Measurements from ENCODE around the gene SLC2A8.
A peak's percentile ranks its signal among the peaks of the same experiment; 100 is the strongest.

SLC2A8 gene

GRCh38 chr9:127407492-127407843 is 10.5 kb downstream of the SLC2A8 start:
- H3K18ac ChIP-seq (ENCODE audit: low read length), result no peak overlapping the region
- H3K27me3 ChIP-seq (ENCODE audit: insufficient read depth, low read length, poor library complexity), result no peaks in the 10 kb centered on the region
- H3K36me3 ChIP-seq (ENCODE audit: control insufficient read depth, insufficient read depth, low read length), result peaks cover 1% of the 10 kb centered on the region
- no peaks in the 10 kb centered on the region for H3K4me1 ChIP-seq (ENCODE audit: control insufficient read depth, low read depth, low read length)
- H2BK15ac ChIP-seq (replicated peaks; ENCODE audit: low read depth), result no peak overlapping the region
- no peaks in the 10 kb centered on the region for H3K79me2 ChIP-seq (ENCODE audit: control insufficient read depth, insufficient read depth, low read length)
- H3K4me3 ChIP-seq (ENCODE audit: low read length), result no peak overlapping the region
- H3K79me1 ChIP-seq (ENCODE audit: low read length), result no peaks in the 10 kb centered on the region
- no peak overlapping the region for H3K4me2 ChIP-seq (ENCODE audit: low read length)
- no peak overlapping the region for H4K8ac ChIP-seq (ENCODE audit: low read depth, low read length)
- no peak overlapping the region for H3K9ac ChIP-seq (ENCODE audit: low read length)
- H3K23ac ChIP-seq (ENCODE audit: low read length), result no peak overlapping the region
- no peak overlapping the region for H2BK5ac ChIP-seq (ENCODE audit: low read length)
- no peak overlapping the region for H2AK5ac ChIP-seq (ENCODE audit: low read length)
- H4K5ac ChIP-seq (ENCODE audit: low read length), result no peak overlapping the region
- H3K27ac ChIP-seq (ENCODE audit: low read depth, low read length), result no peak overlapping the region
- DNase-seq, result no peak
- WGBS (ENCODE audit: extremely low coverage, insufficient coverage, low lambda C conversion rate), result no CpG with 5 or more reads among the region's 6 CpGs
- H2BK120ac ChIP-seq (ENCODE audit: low read depth, low read length), result no peak overlapping the region
- H3K56ac ChIP-seq (ENCODE audit: low read length), result no peak overlapping the region
- H3K4ac ChIP-seq (ENCODE audit: low read depth, low read length), result no peak overlapping the region

GRCh38 chr9:127411122-127411521 is 14.2 kb downstream of the SLC2A8 start:
- DNase-seq, result no peak
- H3K36me3 ChIP-seq (ENCODE audit: control insufficient read depth, insufficient read depth, low read length), result no peaks in the 10 kb centered on the region
- no peaks in the 10 kb centered on the region for H3K27me3 ChIP-seq (ENCODE audit: insufficient read depth, low read length, poor library complexity)
- H4K5ac ChIP-seq (ENCODE audit: low read length), result no peak overlapping the region
- no peak overlapping the region for H2BK15ac ChIP-seq (replicated peaks; ENCODE audit: low read depth)
- no peak overlapping the region for H3K27ac ChIP-seq (ENCODE audit: low read depth, low read length)
- no peak overlapping the region for H4K8ac ChIP-seq (ENCODE audit: low read depth, low read length)
- H3K4me2 ChIP-seq (ENCODE audit: low read length), result no peak overlapping the region
- H3K4ac ChIP-seq (ENCODE audit: low read depth, low read length), result no peak overlapping the region
- no peak overlapping the region for H2BK5ac ChIP-seq (ENCODE audit: low read length)
- H3K79me1 ChIP-seq (ENCODE audit: low read length), result no peaks in the 10 kb centered on the region
- H2BK120ac ChIP-seq (ENCODE audit: low read depth, low read length), result no peak overlapping the region
- H3K18ac ChIP-seq (ENCODE audit: low read length), result no peak overlapping the region
- no peaks in the 10 kb centered on the region for H3K79me2 ChIP-seq (ENCODE audit: control insufficient read depth, insufficient read depth, low read length)
- no peak overlapping the region for H3K23ac ChIP-seq (ENCODE audit: low read length)
- no peak overlapping the region for H3K9ac ChIP-seq (ENCODE audit: low read length)
- no peaks in the 10 kb centered on the region for H3K4me1 ChIP-seq (ENCODE audit: control insufficient read depth, low read depth, low read length)
- H3K56ac ChIP-seq (ENCODE audit: low read length), result no peak overlapping the region
- no CpG with 5 or more reads among the region's 4 CpGs for WGBS (ENCODE audit: extremely low coverage, insufficient coverage, low lambda C conversion rate)
- H3K4me3 ChIP-seq (ENCODE audit: low read length), result no peak overlapping the region
- H2AK5ac ChIP-seq (ENCODE audit: low read length), result no peak overlapping the region

GRCh38 chr9:127415141-127415540 is 18.2 kb downstream of the SLC2A8 start:
- no peak overlapping the region for H2BK15ac ChIP-seq (replicated peaks; ENCODE audit: low read depth)
- H3K4me3 ChIP-seq (ENCODE audit: low read length), result no peak overlapping the region
- H2AK5ac ChIP-seq (ENCODE audit: low read length), result no peak overlapping the region
- H4K8ac ChIP-seq (ENCODE audit: low read depth, low read length), result no peak overlapping the region
- no peak overlapping the region for H2BK5ac ChIP-seq (ENCODE audit: low read length)
- no peak overlapping the region for H3K4me2 ChIP-seq (ENCODE audit: low read length)
- H3K79me1 ChIP-seq (ENCODE audit: low read length), result no peaks in the 10 kb centered on the region
- no peak overlapping the region for H3K4ac ChIP-seq (ENCODE audit: low read depth, low read length)
- H3K23ac ChIP-seq (ENCODE audit: low read length), result no peak overlapping the region
- H3K18ac ChIP-seq (ENCODE audit: low read length), result no peak overlapping the region
- no peak overlapping the region for H3K27ac ChIP-seq (ENCODE audit: low read depth, low read length)
- no peaks in the 10 kb centered on the region for H3K4me1 ChIP-seq (ENCODE audit: control insufficient read depth, low read depth, low read length)
- no peak overlapping the region for H2BK120ac ChIP-seq (ENCODE audit: low read depth, low read length)
- H3K56ac ChIP-seq (ENCODE audit: low read length), result no peak overlapping the region
- no peak for DNase-seq
- H3K36me3 ChIP-seq (ENCODE audit: control insufficient read depth, insufficient read depth, low read length), result no peaks in the 10 kb centered on the region
- no CpG with 5 or more reads among the region's 4 CpGs for WGBS (ENCODE audit: extremely low coverage, insufficient coverage, low lambda C conversion rate)
- no peak overlapping the region for H3K9ac ChIP-seq (ENCODE audit: low read length)
- H3K27me3 ChIP-seq (ENCODE audit: insufficient read depth, low read length, poor library complexity), result no peaks in the 10 kb centered on the region
- H4K5ac ChIP-seq (ENCODE audit: low read length), result no peak overlapping the region
- H3K79me2 ChIP-seq (ENCODE audit: control insufficient read depth, insufficient read depth, low read length), result no peaks in the 10 kb centered on the region

GRCh38 chr9:127415657-127416056 is 18.7 kb downstream of the SLC2A8 start:
- DNase-seq, result no peak
- H3K79me2 ChIP-seq (ENCODE audit: control insufficient read depth, insufficient read depth, low read length), result no peaks in the 10 kb centered on the region
- no peaks in the 10 kb centered on the region for H3K4me1 ChIP-seq (ENCODE audit: control insufficient read depth, low read depth, low read length)
- no peak overlapping the region for H3K23ac ChIP-seq (ENCODE audit: low read length)
- no peak overlapping the region for H2BK120ac ChIP-seq (ENCODE audit: low read depth, low read length)
- no peak overlapping the region for H4K8ac ChIP-seq (ENCODE audit: low read depth, low read length)
- H3K9ac ChIP-seq (ENCODE audit: low read length), result no peak overlapping the region
- no peak overlapping the region for H2BK15ac ChIP-seq (replicated peaks; ENCODE audit: low read depth)
- H3K79me1 ChIP-seq (ENCODE audit: low read length), result no peaks in the 10 kb centered on the region
- H3K56ac ChIP-seq (ENCODE audit: low read length), result no peak overlapping the region
- WGBS (ENCODE audit: extremely low coverage, insufficient coverage, low lambda C conversion rate), result no CpG with 5 or more reads among the region's 1 CpG
- no peak overlapping the region for H3K27ac ChIP-seq (ENCODE audit: low read depth, low read length)
- H3K27me3 ChIP-seq (ENCODE audit: insufficient read depth, low read length, poor library complexity), result no peaks in the 10 kb centered on the region
- no peak overlapping the region for H2AK5ac ChIP-seq (ENCODE audit: low read length)
- no peak overlapping the region for H3K4ac ChIP-seq (ENCODE audit: low read depth, low read length)
- H3K4me3 ChIP-seq (ENCODE audit: low read length), result no peak overlapping the region
- no peak overlapping the region for H4K5ac ChIP-seq (ENCODE audit: low read length)
- no peak overlapping the region for H3K4me2 ChIP-seq (ENCODE audit: low read length)
- H3K36me3 ChIP-seq (ENCODE audit: control insufficient read depth, insufficient read depth, low read length), result no peaks in the 10 kb centered on the region
- no peak overlapping the region for H2BK5ac ChIP-seq (ENCODE audit: low read length)
- H3K18ac ChIP-seq (ENCODE audit: low read length), result no peak overlapping the region

DNA sequence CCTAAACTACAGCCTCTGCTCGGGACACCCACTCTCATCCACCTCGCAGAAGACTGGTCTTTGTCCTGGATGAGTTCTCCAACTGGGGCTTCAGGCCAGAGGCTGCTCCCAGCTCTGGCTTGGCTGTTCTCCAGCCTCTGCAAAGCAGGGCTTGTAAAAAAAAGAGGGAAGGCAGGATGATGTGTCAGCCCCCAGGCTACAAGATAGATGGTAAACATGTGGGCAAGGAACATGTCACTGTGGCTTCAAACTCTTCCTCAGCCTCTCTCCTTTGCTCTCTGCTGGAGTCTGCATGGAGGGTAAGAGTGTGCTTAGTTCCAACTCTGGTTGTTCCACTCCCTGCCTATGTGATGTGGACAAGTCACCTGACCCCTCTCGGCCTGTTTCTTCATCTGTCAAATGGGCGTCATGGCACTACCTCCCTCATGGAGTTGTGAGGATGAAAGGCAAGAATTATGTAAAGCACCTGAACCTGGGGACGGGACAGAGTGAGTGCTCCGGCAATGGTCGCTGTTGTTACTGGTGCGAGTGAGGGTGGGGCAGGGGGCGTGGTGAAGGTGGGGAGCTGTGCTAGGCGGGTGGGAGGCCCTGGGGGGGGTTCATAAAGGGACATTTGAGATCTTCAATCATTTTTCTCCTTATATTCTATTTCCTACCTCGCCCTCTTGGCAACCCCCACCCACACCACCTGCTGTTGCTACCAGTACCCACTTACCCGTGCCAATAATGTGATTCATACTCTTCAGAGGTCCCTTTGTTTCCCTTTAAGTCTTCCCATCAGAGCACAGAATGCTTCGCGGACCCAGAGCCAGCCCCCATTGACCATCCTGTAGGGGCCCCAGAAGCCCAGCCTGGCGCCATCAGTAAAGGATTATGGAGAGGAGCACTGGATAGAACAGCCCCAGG is 20.4 kb downstream of the SLC2A8 start:
- no peak for DNase-seq
- WGBS (ENCODE audit: extremely low coverage, insufficient coverage, low lambda C conversion rate), result no CpG with 5 or more reads among the region's 15 CpGs
- H3K23ac ChIP-seq (ENCODE audit: low read length), result no peak overlapping the region

DNA sequence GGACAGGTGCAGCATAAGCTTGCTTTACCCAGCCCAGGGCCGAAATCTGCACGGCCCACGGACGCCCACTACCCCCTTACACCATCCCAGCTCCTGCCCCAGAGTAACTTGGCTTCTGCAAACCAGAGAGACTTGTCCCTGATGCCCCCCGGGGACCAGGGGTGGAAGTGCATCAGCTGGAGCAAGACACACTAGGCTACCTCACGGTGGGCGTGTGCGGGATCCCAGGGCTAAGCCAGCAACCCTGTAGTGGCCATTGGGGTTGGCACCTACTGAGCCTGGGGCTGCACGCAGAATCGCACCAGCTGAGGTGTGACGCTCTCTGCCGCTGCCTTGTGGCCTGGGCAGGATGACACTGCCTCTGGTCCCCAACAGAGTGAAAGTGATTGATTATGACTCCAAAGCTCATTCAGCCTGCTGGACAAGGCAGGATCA is 21.1 kb downstream of the SLC2A8 start:
- Histone ChIP-seq H2BK5ac (ENCODE audit: low read length) (no peak overlapping the region), H2AK5ac (ENCODE audit: low read length) (no peak overlapping the region), H3K4me1 (ENCODE audit: control insufficient read depth, low read depth, low read length) (peaks cover 3% of the 10 kb centered on the region), H3K79me2 (ENCODE audit: control insufficient read depth, insufficient read depth, low read length) (no peaks in the 10 kb centered on the region), H3K27ac (ENCODE audit: low read depth, low read length) (no peak overlapping the region), H4K8ac (ENCODE audit: low read depth, low read length) (no peak overlapping the region), H2BK15ac (replicated peaks; ENCODE audit: low read depth) (no peak overlapping the region), H2BK120ac (ENCODE audit: low read depth, low read length) (no peak overlapping the region), H3K18ac (ENCODE audit: low read length) (no peak overlapping the region), H3K9ac (ENCODE audit: low read length) (no peak overlapping the region), H3K23ac (ENCODE audit: low read length) (no peak overlapping the region), H3K4ac (ENCODE audit: low read depth, low read length) (no peak overlapping the region), H3K4me2 (ENCODE audit: low read length) (no peak overlapping the region), H3K27me3 (ENCODE audit: insufficient read depth, low read length, poor library complexity) (no peaks in the 10 kb centered on the region), H3K56ac (ENCODE audit: low read length) (no peak overlapping the region), H3K4me3 (ENCODE audit: low read length) (no peak overlapping the region), H3K79me1 (ENCODE audit: low read length) (peaks cover 4% of the 10 kb centered on the region), H4K5ac (ENCODE audit: low read length) (no peak overlapping the region), H3K36me3 (ENCODE audit: control insufficient read depth, insufficient read depth, low read length) (no peaks in the 10 kb centered on the region)
- peak; percentile 88 for DNase-seq
- WGBS (ENCODE audit: extremely low coverage, insufficient coverage, low lambda C conversion rate), result no CpG with 5 or more reads among the region's 12 CpGs

More for the DNA sequence above, 20.4 kb downstream of the SLC2A8 start:
- no peak overlapping the region for H3K27ac ChIP-seq (ENCODE audit: low read depth, low read length)
- no peaks in the 10 kb centered on the region for H3K79me2 ChIP-seq (ENCODE audit: control insufficient read depth, insufficient read depth, low read length)
- H2BK15ac ChIP-seq (replicated peaks; ENCODE audit: low read depth), result no peak overlapping the region
- H3K4me3 ChIP-seq (ENCODE audit: low read length), result no peak overlapping the region
- H3K36me3 ChIP-seq (ENCODE audit: control insufficient read depth, insufficient read depth, low read length), result no peaks in the 10 kb centered on the region
- no peak overlapping the region for H4K5ac ChIP-seq (ENCODE audit: low read length)
- H3K56ac ChIP-seq (ENCODE audit: low read length), result no peak overlapping the region
- H3K18ac ChIP-seq (ENCODE audit: low read length), result no peak overlapping the region
- no peak overlapping the region for H3K4ac ChIP-seq (ENCODE audit: low read depth, low read length)
- no peaks in the 10 kb centered on the region for H3K79me1 ChIP-seq (ENCODE audit: low read length)
- H2AK5ac ChIP-seq (ENCODE audit: low read length), result no peak overlapping the region
- no peak overlapping the region for H2BK5ac ChIP-seq (ENCODE audit: low read length)
- H3K4me1 ChIP-seq (ENCODE audit: control insufficient read depth, low read depth, low read length), result no peaks in the 10 kb centered on the region
- H3K4me2 ChIP-seq (ENCODE audit: low read length), result no peak overlapping the region
- no peak overlapping the region for H2BK120ac ChIP-seq (ENCODE audit: low read depth, low read length)
- H4K8ac ChIP-seq (ENCODE audit: low read depth, low read length), result no peak overlapping the region
- no peak overlapping the region for H3K9ac ChIP-seq (ENCODE audit: low read length)
- no peaks in the 10 kb centered on the region for H3K27me3 ChIP-seq (ENCODE audit: insufficient read depth, low read length, poor library complexity)

Measured in mesendoderm (in vitro differentiated cells).